Endothelial cell (in vitro differentiated cells): ENCODE measurements around the gene TCAF1. TPM values are rescaled to one million over a fixed set of nuclear protein-coding genes. Genes with fewer than 3 reads are reported as not detected.
"Not testable (repeated sequence)": the region's sequence is repeated elsewhere in the genome, so short reads cannot be mapped to it uniquely, and the experiment has no call there.

Source experiments
- DNase-seq: peaks from one replicate; pipeline ENCODE4 v3.0.0; 2021; ENCODE audit warnings: low spot score
- H3K27ac Mint-ChIP-seq: one replicate; pipeline ENCODE4 v1.8.0; 2021; ENCODE audit warnings: mixed read lengths, inconsistent platforms; ENCODE audit not compliant: unreplicated experiment
- H3K27me3 Mint-ChIP-seq: one replicate; pipeline ENCODE4 v1.8.0; 2021; ENCODE audit warnings: mild to moderate bottlenecking, moderate library complexity, mixed read lengths, inconsistent platforms; ENCODE audit not compliant: unreplicated experiment
- H3K36me3 Mint-ChIP-seq: one replicate; pipeline ENCODE4 v1.8.0; 2021; ENCODE audit warnings: mild to moderate bottlenecking, low read depth, mixed read lengths, inconsistent platforms; ENCODE audit not compliant: unreplicated experiment
- H3K4me1 Mint-ChIP-seq: one replicate; pipeline ENCODE4 v1.8.0; 2021; ENCODE audit warnings: mild to moderate bottlenecking, mixed read lengths, inconsistent platforms; ENCODE audit not compliant: unreplicated experiment
- H3K4me3 Mint-ChIP-seq: one replicate; pipeline ENCODE4 v1.8.0; 2021; ENCODE audit warnings: mild to moderate bottlenecking, mixed read lengths, inconsistent platforms; ENCODE audit not compliant: unreplicated experiment
- H3K9me3 Mint-ChIP-seq: one replicate; pipeline ENCODE4 v1.8.0; 2021; ENCODE audit warnings: mixed read lengths, inconsistent platforms; ENCODE audit not compliant: unreplicated experiment
- total RNA-seq: library from RNA; stranded (reverse); fragmentation: NEBNext Ultra II Directional; extraction: Animal tissue kit (Norgen Biotek cat#: 25700); gene quantifications from one replicate; pipeline ENCODE4 v1.2.1, GENCODE V29; 2021; ENCODE audit not compliant: unreplicated experiment
- TF ChIP-seq, protein P1 (sequence below): fragments of 200-600 bp; sonication (generic); IDR thresholded peaks from one replicate; pipeline ENCODE4 v1.5.0; 2021; ENCODE audit warnings: antibody characterized with exemption; ENCODE audit not compliant: unreplicated experiment

The TCAF1 gene
- total RNA-seq, 1 donor from 2014 or later = 79.7 TPM

DNA sequence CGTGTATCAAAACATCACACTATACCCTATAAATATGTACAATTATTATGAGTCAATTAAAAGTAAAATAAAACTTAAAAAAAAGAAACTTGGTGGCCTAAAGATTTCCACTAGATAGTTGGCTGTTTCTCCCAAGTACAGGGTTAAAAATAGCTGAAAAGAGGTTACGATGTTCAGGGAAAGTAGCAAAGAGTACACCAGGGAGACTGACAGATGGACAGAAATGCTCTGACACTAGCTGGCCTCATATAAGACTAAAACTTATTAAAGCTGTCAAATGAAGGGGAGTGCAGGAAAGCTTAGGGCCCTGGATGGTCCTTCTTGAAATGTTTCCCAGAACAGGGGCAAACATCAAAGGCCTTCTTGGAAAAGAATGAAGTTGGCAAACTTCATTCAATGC lies 51.3 kb downstream of the TCAF1 start:
- Mint-ChIP-seq H3K4me3 (no peak overlapping the region), H3K4me1 (no peaks in the 10 kb centered on the region), H3K36me3 (no peaks in the 10 kb centered on the region), H3K27me3 (no peaks in the 10 kb centered on the region), H3K27ac (no peak overlapping the region), H3K9me3 (no peaks in the 10 kb centered on the region)
- TF ChIP-seq, protein P1, sequence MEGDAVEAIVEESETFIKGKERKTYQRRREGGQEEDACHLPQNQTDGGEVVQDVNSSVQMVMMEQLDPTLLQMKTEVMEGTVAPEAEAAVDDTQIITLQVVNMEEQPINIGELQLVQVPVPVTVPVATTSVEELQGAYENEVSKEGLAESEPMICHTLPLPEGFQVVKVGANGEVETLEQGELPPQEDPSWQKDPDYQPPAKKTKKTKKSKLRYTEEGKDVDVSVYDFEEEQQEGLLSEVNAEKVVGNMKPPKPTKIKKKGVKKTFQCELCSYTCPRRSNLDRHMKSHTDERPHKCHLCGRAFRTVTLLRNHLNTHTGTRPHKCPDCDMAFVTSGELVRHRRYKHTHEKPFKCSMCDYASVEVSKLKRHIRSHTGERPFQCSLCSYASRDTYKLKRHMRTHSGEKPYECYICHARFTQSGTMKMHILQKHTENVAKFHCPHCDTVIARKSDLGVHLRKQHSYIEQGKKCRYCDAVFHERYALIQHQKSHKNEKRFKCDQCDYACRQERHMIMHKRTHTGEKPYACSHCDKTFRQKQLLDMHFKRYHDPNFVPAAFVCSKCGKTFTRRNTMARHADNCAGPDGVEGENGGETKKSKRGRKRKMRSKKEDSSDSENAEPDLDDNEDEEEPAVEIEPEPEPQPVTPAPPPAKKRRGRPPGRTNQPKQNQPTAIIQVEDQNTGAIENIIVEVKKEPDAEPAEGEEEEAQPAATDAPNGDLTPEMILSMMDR = no peak
- DNase-seq = no peak

DNA sequence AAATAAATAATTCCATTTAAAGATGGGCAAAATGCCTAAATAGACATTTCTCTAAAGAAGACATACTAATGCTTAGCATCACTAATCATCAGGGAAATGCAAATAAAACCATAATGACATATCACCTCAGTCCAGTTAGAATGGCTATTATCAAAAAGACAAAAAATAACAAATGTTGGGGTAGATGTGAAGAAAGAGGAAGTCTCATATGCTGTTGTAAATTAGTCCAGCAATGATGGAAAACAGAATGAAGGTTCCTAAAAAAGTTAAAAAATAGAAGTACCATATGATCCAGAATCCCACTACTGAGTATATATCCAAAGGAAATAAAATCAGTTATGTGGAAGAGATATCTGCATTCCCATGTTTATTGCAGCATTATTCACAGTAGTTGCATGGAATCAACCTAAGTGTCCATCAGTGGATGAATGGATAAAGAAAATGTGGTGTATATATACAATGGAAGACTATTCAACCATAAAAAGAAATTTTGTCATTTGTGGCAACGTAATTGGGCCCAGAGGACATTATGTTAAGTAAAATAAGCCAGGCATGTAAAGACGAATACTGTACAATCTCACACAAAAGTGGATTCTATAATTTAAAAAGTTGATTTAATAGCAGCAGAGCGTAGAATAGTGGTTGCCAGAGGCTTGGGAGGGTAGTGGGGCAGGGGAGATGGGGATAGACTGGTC lies 52.0 kb downstream of the TCAF1 start:
- TF ChIP-seq, protein P1 = no peak
- H3K4me3 Mint-ChIP-seq = no peak overlapping the region
- H3K27ac Mint-ChIP-seq = no peak overlapping the region
- DNase-seq = no peak
- no peaks in the 10 kb centered on the region for H3K9me3 Mint-ChIP-seq
- H3K27me3 Mint-ChIP-seq = no peaks in the 10 kb centered on the region
- H3K4me1 Mint-ChIP-seq = no peaks in the 10 kb centered on the region
- no peaks in the 10 kb centered on the region for H3K36me3 Mint-ChIP-seq

DNA sequence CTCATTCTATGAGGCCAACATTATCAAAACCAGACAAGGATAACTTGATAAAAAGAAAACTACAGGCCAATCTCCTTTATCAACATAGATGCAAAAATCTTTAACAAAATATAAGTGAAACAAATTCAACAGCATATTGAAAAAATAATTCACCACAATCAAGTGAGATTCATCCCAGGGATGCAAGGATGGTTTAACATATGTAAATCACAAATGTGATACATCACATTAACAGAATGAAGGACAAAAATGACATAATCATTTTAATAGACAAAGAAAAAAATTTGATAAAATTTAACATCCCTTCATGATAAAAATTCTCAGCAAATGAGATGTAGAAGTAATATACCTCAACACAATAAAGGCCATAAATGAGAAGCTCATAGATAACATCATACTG lies 53.8 kb downstream of the TCAF1 start:
- Mint-ChIP-seq H3K4me1 (no peaks in the 10 kb centered on the region), H3K27ac (no peak overlapping the region), H3K27me3 (no peaks in the 10 kb centered on the region), H3K4me3 (no peak overlapping the region), H3K9me3 (no peaks in the 10 kb centered on the region), H3K36me3 (peaks cover 3% of the 10 kb centered on the region)
- TF ChIP-seq, protein P1 = no peak
- no peak for DNase-seq

DNA sequence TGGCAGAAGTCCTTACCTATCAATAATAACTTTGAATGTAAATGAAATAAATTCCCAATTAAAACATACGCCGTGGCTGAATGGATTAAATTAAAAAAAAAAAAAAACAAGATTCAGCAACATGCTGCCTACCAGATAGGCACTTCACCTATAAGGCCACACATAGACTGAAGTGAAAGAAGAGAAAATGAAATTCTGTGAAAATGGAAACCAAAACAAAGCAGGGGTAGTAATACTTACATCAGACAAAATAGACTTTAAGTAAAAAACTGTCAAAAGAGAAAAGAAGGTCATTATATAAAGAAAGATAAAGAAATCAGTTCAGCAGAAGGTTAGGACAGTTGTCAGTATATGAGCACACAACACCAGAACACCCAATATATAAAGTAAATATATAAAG lies 55.3 kb downstream of the TCAF1 start:
- no peaks in the 10 kb centered on the region for H3K4me1 Mint-ChIP-seq

DNA sequence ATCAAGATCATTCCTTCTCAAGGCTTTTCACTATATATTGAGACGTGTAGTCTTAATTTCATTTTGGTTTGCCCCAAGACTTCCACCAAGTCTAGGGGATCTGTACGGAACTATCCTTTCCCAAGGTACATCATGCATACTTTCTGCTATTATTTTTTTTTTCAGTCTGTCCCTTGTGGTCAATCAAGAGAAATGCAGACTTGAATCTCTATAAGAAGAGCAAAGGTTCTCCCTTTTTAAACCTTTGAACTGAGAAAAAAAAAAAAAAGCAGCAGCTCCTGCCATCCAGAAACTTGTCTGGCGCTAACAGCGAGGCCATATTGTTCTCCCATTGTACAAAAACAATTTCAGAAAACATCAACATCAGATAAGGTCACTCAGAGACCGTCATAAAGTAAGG lies 60.3 kb downstream of the TCAF1 start:
- H3K4me1 Mint-ChIP-seq, DNase-seq, H3K27ac Mint-ChIP-seq, H3K9me3 Mint-ChIP-seq, H3K36me3 Mint-ChIP-seq, H3K4me3 Mint-ChIP-seq, H3K27me3 Mint-ChIP-seq: not testable (repeated sequence)

More for the DNA sequence above, 55.3 kb downstream of the TCAF1 start:
- Mint-ChIP-seq H3K36me3 (peaks cover 3% of the 10 kb centered on the region), H3K9me3 (no peaks in the 10 kb centered on the region), H3K4me3 (no peak overlapping the region), H3K27ac (no peak overlapping the region), H3K27me3 (no peaks in the 10 kb centered on the region)
- DNase-seq = no peak
- TF ChIP-seq, protein P1 = no peak

DNA sequence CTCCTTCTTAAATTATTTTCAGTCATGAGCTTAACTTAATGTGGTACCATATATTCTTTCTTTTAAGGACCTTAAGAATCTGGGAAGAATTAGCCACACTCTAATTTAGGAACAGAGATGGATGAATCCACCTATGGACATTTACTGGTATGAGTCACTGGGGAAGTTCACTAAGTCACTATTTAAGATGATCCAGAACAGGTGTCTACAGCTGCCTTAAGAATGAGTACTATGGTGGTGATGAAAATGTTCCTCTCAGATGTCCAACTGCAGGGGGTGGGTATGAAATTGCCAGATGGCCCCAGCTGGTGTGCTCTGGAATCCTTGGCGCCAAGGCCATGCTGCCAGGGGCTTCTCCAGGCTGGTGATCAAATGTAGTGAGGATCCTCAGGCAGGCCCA lies 61.9 kb downstream of the TCAF1 start:
- DNase-seq, H3K27me3 Mint-ChIP-seq, H3K27ac Mint-ChIP-seq, H3K36me3 Mint-ChIP-seq, H3K4me1 Mint-ChIP-seq, H3K4me3 Mint-ChIP-seq, H3K9me3 Mint-ChIP-seq: not testable (repeated sequence)
